ENCODE data around the gene USP51. TPM values are rescaled to one million over a fixed set of nuclear protein-coding genes. Genes with fewer than 3 reads are reported as not detected.
"Not testable (repeated sequence)": the region's sequence is repeated elsewhere in the genome, so short reads cannot be mapped to it uniquely, and the experiment has no call there.

The USP51 gene
- total RNA-seq, 2 donors from 2014 or later, result 1.7 to 2.2 TPM

DNA sequence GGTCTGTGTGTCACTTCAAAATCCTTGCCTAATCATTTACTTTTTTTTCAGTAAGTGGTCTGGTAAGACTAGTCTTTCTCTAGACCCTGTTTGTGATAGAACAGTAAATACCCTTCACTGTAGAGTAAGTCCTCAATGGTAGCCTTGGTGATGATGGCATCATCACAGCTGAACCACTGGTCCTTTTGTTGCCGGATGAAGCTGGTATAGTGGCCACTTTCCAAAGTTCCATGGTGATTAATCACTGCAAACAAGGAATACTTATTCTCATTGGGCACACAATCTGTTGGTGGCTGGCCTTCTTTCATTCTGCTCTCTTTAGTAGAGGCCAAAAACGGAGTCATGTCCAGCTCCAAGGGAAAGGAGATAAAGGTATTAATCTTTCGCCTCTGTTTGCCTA, 2.9 kb downstream of the USP51 start:
- peak overlapping the region in 1 of 2 donors; percentile 1 for H3K27ac ChIP-seq
- no peaks in the 10 kb centered on the region for H3K36me3 ChIP-seq
- no peaks in the 10 kb centered on the region for H3K9me3 ChIP-seq
- no peak for DNase-seq (ENCODE audit: low spot score)
- H3K4me1 ChIP-seq, result peaks cover 0 to 5% of the 10 kb centered on the region in 2 donors
- no peaks in the 10 kb centered on the region for H3K27me3 ChIP-seq
- H3K4me3 ChIP-seq, result no peak overlapping the region
- TF ChIP-seq, protein P1, sequence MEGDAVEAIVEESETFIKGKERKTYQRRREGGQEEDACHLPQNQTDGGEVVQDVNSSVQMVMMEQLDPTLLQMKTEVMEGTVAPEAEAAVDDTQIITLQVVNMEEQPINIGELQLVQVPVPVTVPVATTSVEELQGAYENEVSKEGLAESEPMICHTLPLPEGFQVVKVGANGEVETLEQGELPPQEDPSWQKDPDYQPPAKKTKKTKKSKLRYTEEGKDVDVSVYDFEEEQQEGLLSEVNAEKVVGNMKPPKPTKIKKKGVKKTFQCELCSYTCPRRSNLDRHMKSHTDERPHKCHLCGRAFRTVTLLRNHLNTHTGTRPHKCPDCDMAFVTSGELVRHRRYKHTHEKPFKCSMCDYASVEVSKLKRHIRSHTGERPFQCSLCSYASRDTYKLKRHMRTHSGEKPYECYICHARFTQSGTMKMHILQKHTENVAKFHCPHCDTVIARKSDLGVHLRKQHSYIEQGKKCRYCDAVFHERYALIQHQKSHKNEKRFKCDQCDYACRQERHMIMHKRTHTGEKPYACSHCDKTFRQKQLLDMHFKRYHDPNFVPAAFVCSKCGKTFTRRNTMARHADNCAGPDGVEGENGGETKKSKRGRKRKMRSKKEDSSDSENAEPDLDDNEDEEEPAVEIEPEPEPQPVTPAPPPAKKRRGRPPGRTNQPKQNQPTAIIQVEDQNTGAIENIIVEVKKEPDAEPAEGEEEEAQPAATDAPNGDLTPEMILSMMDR (IDR thresholded peaks at IDR 0.05), result no peak

DNA sequence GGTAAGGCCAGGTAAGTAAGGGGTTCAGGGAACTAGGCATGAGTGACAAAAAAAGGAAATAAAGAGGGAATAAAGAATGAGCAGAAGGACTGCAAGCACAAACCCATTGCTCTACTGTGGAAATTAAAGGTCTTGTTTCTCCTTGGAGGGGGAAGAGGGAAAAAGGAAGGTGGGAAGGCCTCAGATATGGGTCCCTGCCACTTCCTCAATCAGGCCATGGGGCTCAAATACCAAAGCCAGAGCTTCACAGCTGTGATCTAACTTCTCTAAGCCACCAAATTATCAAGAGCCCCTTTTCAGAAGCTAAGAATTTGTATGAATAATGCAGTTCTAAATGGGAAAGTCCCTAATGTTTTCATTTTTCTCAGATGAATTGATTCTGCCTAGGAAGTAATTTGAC, 4.7 kb downstream of the USP51 start:
- H3K4me3 ChIP-seq, result no peak overlapping the region
- peaks cover 0 to 2% of the 10 kb centered on the region in 2 donors for H3K4me1 ChIP-seq
- TF ChIP-seq, protein P1 (IDR thresholded peaks at IDR 0.05), result no peak

DNA sequence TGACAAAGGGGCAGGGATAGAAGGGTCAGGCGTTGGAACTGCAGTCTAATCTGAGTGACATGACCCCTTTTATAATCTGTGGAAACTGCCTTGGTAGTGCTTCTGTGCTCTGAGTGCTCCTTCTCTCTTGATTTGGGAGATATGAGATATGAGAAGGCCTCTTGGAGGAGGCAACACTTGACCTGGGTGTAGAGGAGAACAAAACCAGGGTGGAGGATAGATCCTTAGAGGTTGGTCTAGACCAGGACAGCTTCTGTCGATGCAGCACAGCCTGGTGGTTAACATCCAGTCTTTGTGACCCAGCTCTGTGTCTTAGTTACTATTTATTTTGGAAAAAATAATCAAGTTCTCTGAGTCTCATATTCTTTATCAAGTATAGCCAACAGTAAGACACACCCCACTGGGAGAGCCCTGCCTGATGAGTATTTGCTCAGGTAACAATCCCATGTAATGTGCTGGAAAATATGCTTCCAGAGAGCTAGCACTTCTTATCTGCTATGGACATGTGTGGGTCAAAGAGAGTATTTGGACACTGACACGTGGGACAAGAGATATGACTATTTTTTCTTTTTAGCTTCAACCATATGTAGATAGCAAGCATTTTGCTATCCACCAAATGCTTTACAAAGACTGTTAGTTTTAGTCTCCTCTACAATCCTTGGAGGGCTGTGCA, 9.1 kb downstream of the USP51 start:
- Histone ChIP-seq H3K9me3 (no peaks in the 10 kb centered on the region), H3K36me3 (no peaks in the 10 kb centered on the region), H3K4me3 (no peak overlapping the region), H3K27ac (no peak overlapping the region), H3K27me3 (no peaks in the 10 kb centered on the region), H3K4me1 (no peaks in the 10 kb centered on the region)
- DNase-seq (ENCODE audit: low spot score), result no peak
- TF ChIP-seq, protein P1 (IDR thresholded peaks at IDR 0.05), result no peak

More for the DNA sequence above, 4.7 kb downstream of the USP51 start:
- no peaks in the 10 kb centered on the region for H3K27me3 ChIP-seq
- H3K36me3 ChIP-seq, result no peaks in the 10 kb centered on the region
- H3K9me3 ChIP-seq, result no peaks in the 10 kb centered on the region
- no peak overlapping the region for H3K27ac ChIP-seq
- DNase-seq (ENCODE audit: low spot score), result no peak

DNA sequence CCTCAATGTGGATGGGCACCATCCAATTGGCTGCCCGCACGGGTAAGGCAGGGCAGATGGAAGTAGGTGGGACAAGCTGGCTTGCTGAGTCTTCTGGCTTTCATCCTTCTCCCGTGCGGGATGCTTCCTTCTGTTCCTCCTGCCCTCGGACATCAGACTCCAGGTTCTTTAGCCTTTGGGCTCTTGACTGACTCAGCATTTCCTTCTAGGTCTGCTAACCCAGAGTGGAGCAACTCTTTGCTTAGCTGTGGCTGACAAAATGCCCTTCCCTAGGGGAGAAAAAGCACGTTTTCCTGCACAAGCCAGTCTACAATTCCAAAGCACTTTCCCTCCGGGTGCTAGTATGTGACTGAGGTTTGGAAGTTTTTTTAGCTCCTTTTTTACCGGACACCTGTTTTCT, 9.7 kb downstream of the USP51 start:
- not testable (repeated sequence) for H3K4me3 ChIP-seq; H3K4me1 ChIP-seq; DNase-seq (ENCODE audit: low spot score); H3K27me3 ChIP-seq; H3K36me3 ChIP-seq; H3K9me3 ChIP-seq; H3K27ac ChIP-seq

DNA sequence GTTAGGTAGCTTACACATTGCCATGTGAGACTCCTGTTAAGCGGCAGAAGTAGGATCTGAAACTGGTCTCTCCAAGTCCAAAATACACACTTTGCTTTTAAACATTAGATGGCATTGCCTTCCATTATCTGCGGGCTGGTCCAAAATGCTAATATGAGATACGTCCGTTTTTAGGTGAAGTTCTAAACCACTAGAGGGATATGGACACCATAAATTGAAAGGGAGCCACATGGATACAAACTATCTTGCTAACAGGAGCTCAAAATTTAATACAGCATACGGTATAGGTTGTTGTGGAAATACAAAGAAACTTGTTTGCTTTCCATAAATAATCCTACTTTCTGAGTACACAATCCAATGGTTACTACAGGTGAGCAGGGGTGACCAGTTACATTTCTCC, 23.9 kb downstream of the USP51 start:
- H3K27ac ChIP-seq; DNase-seq (ENCODE audit: low spot score); H3K36me3 ChIP-seq; H3K9me3 ChIP-seq; H3K4me1 ChIP-seq; H3K4me3 ChIP-seq; H3K27me3 ChIP-seq: not testable (repeated sequence)

DNA sequence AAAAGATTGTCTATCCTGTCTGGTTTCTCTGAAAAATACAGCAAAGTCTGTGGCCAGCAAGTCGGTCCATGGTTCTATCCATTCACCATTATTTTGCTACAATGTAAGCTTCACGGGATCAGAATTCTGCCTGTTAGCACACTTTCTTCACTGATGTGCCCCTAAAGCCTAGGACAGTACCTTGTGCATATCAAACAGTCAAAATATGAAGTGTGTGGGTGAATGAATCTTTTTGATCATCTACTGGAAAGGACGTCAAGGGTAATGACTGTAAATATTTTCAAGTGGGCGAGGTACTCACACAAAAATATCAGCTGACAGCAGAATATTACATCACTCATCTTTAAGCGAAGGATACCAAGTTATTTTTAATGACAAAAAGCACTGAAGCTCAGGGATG, 24.5 kb downstream of the USP51 start:
- H3K4me1 ChIP-seq; H3K27me3 ChIP-seq; H3K4me3 ChIP-seq; DNase-seq (ENCODE audit: low spot score); H3K9me3 ChIP-seq; H3K27ac ChIP-seq; H3K36me3 ChIP-seq: not testable (repeated sequence)

DNA sequence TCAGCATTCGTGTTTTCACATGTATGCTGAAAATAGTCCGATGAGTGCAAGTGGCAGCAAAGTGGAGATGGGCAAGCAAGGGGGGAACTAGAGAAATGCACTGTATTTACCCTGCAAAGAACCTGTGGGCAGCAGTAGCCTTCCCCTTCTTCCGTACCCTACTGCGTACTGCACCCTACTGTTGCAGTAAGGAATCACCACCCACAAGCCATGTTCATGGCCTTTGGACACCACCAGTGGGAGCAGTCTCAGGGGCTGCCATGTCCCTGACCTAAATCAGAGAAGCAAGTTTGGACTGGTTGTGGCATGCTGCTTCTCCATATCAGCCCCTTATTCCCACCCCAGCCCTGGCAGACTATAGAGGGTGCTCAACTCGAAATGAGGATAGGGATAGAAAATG, 25.6 kb downstream of the USP51 start:
- not testable (repeated sequence) for H3K27ac ChIP-seq; DNase-seq (ENCODE audit: low spot score); H3K9me3 ChIP-seq; H3K4me3 ChIP-seq; H3K27me3 ChIP-seq; H3K36me3 ChIP-seq; H3K4me1 ChIP-seq

DNA sequence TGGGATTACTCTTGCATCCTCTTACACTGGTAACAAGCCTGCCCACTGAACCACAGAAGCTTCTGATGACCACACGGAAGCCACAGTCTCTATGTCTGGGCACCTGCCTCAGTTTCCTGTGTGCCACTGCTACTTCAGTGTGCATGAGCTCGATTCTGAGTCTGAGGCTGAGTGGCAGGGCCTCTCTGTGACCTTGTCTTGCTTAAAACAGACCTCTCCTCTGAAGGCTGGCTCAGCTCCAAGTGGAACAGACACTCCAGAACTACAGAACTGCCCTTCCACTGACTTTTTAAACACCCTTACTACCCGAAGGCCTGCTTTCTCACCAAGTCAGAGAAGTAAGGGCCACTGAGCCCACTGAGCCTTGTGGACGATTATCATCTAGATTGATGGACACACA, 29.7 kb downstream of the USP51 start:
- H3K9me3 ChIP-seq; H3K4me1 ChIP-seq; H3K27ac ChIP-seq; H3K4me3 ChIP-seq; H3K27me3 ChIP-seq; H3K36me3 ChIP-seq; DNase-seq (ENCODE audit: low spot score): not testable (repeated sequence)

DNA sequence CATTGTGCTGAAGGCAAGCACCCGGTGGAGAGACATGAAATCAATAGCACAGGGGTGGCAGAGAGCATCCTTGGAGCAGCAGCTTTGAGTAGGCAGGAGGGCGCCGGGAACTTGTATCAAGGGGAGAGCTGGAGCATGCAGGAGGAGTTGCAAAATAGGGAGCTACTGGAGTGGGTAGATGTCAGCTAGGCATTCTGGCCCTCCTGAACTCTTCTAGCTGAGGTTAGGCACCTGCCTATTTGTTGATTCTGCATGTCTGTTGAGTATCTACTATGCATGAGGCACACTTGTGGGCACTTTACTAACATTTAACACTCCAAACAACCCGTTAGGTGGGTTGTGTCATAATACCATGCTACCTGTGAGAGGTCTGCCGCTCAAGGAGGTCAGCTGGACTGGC, 30.2 kb downstream of the USP51 start:
- not testable (repeated sequence) for H3K9me3 ChIP-seq; H3K4me1 ChIP-seq; H3K36me3 ChIP-seq; DNase-seq (ENCODE audit: low spot score); H3K27ac ChIP-seq; H3K27me3 ChIP-seq; H3K4me3 ChIP-seq

DNA sequence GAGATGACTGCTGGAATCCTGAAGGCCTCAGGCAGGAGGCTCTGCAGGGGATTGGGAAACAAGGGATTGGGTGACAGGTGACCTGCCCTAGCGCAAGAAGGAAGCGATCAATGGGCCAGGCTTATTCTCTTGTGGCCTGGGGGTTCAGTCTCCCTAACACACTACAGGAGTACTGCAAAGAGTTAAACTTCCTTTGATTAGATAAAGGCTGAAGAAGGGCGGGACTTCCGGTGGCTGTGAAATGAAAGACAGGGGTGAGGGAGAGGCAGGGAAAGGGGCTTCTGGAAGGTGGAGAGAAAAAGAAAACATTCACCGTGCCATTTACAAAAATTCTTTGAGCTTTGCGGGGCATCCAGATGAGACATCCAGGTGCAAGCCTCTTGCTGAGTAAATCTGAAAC, 33.9 kb downstream of the USP51 start:
- H3K4me3 ChIP-seq; DNase-seq (ENCODE audit: low spot score); H3K4me1 ChIP-seq; H3K27ac ChIP-seq; H3K36me3 ChIP-seq; H3K27me3 ChIP-seq; H3K9me3 ChIP-seq: not testable (repeated sequence)
